ENCODE data around the gene MSI2. TPM values are rescaled to one million over a fixed set of nuclear protein-coding genes. Genes with fewer than 3 reads are reported as not detected.

The MSI2 gene
- polyA plus RNA-seq, 1 experiment = 9.2 TPM

DNA sequence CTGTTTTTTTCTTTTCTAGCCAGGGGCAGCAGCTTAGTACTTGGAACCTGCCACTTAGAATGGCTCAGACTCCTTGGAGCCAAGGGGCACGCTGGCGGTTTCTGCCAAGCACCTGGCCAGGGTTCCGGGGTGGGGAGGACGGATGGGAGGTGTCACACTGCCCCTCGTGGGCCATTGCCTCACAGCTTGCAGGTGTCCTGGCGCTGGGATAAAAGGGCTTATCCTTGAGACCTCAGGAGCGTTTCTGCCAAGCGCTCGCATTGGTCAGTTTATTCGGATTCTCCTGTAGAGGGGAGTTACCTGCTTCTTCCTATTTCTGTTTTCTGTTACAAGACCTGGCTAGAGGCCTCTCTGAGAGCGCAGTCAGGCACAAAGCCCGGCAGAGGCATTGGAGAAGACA lies 234.6 kb downstream of the MSI2 start:
- POLR2A ChIA-PET = no interaction called here
- no peaks in the 10 kb centered on the region for H3K27me3 ChIP-seq (ENCODE audit: control insufficient read depth, insufficient read depth, low read length)
- H3K36me3 ChIP-seq (ENCODE audit: control insufficient read depth, insufficient read depth, low read length) = no peaks in the 10 kb centered on the region
- CTCF ChIA-PET = no interaction called here
- TF ChIP-seq, protein P1, sequence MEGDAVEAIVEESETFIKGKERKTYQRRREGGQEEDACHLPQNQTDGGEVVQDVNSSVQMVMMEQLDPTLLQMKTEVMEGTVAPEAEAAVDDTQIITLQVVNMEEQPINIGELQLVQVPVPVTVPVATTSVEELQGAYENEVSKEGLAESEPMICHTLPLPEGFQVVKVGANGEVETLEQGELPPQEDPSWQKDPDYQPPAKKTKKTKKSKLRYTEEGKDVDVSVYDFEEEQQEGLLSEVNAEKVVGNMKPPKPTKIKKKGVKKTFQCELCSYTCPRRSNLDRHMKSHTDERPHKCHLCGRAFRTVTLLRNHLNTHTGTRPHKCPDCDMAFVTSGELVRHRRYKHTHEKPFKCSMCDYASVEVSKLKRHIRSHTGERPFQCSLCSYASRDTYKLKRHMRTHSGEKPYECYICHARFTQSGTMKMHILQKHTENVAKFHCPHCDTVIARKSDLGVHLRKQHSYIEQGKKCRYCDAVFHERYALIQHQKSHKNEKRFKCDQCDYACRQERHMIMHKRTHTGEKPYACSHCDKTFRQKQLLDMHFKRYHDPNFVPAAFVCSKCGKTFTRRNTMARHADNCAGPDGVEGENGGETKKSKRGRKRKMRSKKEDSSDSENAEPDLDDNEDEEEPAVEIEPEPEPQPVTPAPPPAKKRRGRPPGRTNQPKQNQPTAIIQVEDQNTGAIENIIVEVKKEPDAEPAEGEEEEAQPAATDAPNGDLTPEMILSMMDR (IDR thresholded peaks at IDR 0.05; ENCODE audit: insufficient read depth, low read depth, low read length) = no peak
- no peak for DNase-seq (ENCODE audit: low read depth)
- no peak overlapping the region for H3K4me3 ChIP-seq (ENCODE audit: low read depth, low read length)

DNA sequence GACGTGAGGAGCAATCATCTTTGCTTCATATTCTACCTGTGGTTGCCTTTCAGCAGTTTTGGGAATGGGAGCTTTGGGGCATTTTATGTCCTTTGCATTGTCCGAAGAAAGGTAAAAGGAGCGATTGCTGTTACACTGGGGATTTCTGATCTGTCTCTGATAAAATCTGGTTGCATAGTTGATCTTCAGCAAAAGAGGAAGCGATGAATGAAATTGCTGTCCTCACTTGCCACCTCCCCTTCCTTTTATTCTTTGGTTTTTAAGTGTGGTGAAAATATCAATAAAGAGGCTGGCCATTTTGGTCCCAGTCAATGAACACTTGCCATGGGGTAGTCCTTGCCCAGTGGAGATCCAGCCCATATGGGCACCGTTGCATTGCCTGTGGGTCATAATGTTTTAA lies 236.8 kb downstream of the MSI2 start:
- Histone ChIP-seq H3K4me3 (ENCODE audit: low read depth, low read length) (no peak overlapping the region), H3K27me3 (ENCODE audit: control insufficient read depth, insufficient read depth, low read length) (no peaks in the 10 kb centered on the region), H3K36me3 (ENCODE audit: control insufficient read depth, insufficient read depth, low read length) (no peaks in the 10 kb centered on the region)
- ChIA-PET POLR2A (no interaction called here), CTCF (no interaction called here)
- DNase-seq (ENCODE audit: low read depth) = no peak
- TF ChIP-seq, protein P1 (IDR thresholded peaks at IDR 0.05; ENCODE audit: insufficient read depth, low read depth, low read length) = no peak

DNA sequence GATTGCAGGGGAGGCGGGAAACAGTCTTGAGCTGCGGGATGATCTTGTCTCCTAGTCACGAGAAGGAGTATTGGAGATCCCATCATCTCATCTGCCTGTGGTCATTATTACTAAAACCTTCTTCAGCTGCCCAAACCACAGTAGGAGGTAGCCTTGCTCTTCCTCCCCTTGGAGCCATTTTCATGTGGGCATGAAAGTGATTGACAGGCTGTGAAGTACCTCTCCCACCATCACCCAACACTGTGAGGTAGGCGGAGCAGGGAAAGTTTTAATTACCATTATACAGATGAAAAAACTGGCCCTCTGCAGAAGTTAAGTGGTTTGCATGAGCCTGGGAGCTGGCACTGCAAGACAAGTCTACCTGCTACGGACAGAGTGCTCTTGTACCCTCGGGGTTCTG lies 237.3 kb downstream of the MSI2 start:
- ChIA-PET CTCF (no interaction called here), POLR2A (no interaction called here)
- TF ChIP-seq, protein P1 (IDR thresholded peaks at IDR 0.05; ENCODE audit: insufficient read depth, low read depth, low read length) = no peak
- H3K36me3 ChIP-seq (ENCODE audit: control insufficient read depth, insufficient read depth, low read length) = no peaks in the 10 kb centered on the region
- no peak overlapping the region for H3K4me3 ChIP-seq (ENCODE audit: low read depth, low read length)
- DNase-seq (ENCODE audit: low read depth) = no peak
- no peaks in the 10 kb centered on the region for H3K27me3 ChIP-seq (ENCODE audit: control insufficient read depth, insufficient read depth, low read length)

DNA sequence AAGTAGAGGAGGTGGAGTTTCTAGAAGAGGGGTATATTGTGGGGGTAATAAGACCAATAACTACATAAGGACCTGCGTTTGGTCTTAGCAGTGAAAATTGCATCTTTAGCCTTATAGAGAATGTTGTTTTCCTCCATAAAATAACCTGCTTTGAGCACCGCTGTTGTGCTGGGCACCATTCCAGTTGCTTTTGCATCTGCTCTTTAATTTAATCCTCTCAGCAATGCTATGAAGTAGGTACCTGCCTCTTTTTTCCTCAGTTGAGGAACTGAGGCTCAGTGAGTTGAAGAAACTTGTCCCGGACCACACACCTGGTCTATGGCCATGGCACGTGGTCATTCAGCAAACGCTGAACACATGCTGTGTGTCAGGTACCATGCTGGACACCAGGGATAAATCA lies 238.1 kb downstream of the MSI2 start:
- H3K36me3 ChIP-seq (ENCODE audit: control insufficient read depth, insufficient read depth, low read length) = no peaks in the 10 kb centered on the region
- H3K27me3 ChIP-seq (ENCODE audit: control insufficient read depth, insufficient read depth, low read length) = no peaks in the 10 kb centered on the region
- POLR2A ChIA-PET = no interaction called here
- TF ChIP-seq, protein P1 (IDR thresholded peaks at IDR 0.05; ENCODE audit: insufficient read depth, low read depth, low read length) = no peak
- CTCF ChIA-PET = no interaction called here
- no peak for DNase-seq (ENCODE audit: low read depth)
- H3K4me3 ChIP-seq (ENCODE audit: low read depth, low read length) = no peak overlapping the region

DNA sequence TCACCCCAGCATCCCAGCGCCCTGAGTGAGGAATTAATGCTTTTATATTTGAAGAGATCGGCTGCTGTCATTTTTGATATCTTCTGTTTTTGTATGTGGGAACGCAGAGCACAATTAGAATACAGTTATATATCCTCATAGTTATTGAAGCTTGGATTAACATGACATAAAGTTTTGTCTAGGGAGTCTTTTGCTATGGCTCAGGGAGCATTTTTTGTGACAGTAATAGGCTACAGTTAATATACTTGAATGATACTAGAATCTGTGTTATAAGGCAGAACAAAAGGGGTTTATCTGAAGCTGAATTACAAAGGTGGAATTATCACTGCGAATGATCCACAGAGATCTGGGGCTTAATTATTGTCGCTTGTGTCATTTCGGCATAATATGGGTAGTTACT lies 239.4 kb downstream of the MSI2 start:
- Histone ChIP-seq H3K36me3 (ENCODE audit: control insufficient read depth, insufficient read depth, low read length) (no peaks in the 10 kb centered on the region), H3K27me3 (ENCODE audit: control insufficient read depth, insufficient read depth, low read length) (no peaks in the 10 kb centered on the region), H3K4me3 (ENCODE audit: low read depth, low read length) (no peak overlapping the region)
- ChIA-PET POLR2A (no interaction called here), CTCF (interaction anchor here (1.3 kb wide), 1 partner anchor 10 kb away, joined by 4 read pairs; no protein-coding TSS in a partner anchor)
- TF ChIP-seq, protein P1 (IDR thresholded peaks at IDR 0.05; ENCODE audit: insufficient read depth, low read depth, low read length) = no peak
- no peak for DNase-seq (ENCODE audit: low read depth)
